ENCODE measurements around the gene FOXN4.

The FOXN4 gene

GRCh38 chr12:109346920-109347319, 37.8 kb upstream of the FOXN4 start:
- no peak overlapping the region for H3K4me3 ChIP-seq (ENCODE audit: low read length)

GRCh38 chr12:109345428-109345827, 36.3 kb upstream of the FOXN4 start:
- TF ChIP-seq CTCF (IDR thresholded peaks at IDR 0.05; ENCODE audit: insufficient read depth, low read depth, low read length, missing control alignments): no peak
- no peak for DNase-seq (ENCODE audit: low read depth)
- H3K4me3 ChIP-seq (ENCODE audit: low read length): no peak overlapping the region

More at GRCh38 chr12:109346920-109347319, 37.8 kb upstream of the FOXN4 start:
- DNase-seq (ENCODE audit: low read depth): no peak
- TF ChIP-seq CTCF (IDR thresholded peaks at IDR 0.05; ENCODE audit: insufficient read depth, low read depth, low read length, missing control alignments): peak; percentile 5

- no peak for TF ChIP-seq CTCF (IDR thresholded peaks at IDR 0.05; ENCODE audit: insufficient read depth, low read depth, low read length, missing control alignments)
- no peak overlapping the region for H3K4me3 ChIP-seq (ENCODE audit: low read length)
- peak; percentile 36 for DNase-seq (ENCODE audit: low read depth)
Measured at GRCh38 chr12:109343677-109344076, 34.6 kb upstream of the FOXN4 start.

- DNase-seq (ENCODE audit: low read depth): no peak
- TF ChIP-seq CTCF (IDR thresholded peaks at IDR 0.05; ENCODE audit: insufficient read depth, low read depth, low read length, missing control alignments): no peak
- H3K4me3 ChIP-seq (ENCODE audit: low read length): no peak overlapping the region
Measured at GRCh38 chr12:109336593-109336992, 27.5 kb upstream of the FOXN4 start.

GRCh38 chr12:109334887-109335286, 25.8 kb upstream of the FOXN4 start:
- H3K4me3 ChIP-seq (ENCODE audit: low read length): no peak overlapping the region
- TF ChIP-seq CTCF (IDR thresholded peaks at IDR 0.05; ENCODE audit: insufficient read depth, low read depth, low read length, missing control alignments): no peak
- DNase-seq (ENCODE audit: low read depth): no peak

- H3K4me3 ChIP-seq (ENCODE audit: low read length): no peak overlapping the region
- no peak for TF ChIP-seq CTCF (IDR thresholded peaks at IDR 0.05; ENCODE audit: insufficient read depth, low read depth, low read length, missing control alignments)
- no peak for DNase-seq (ENCODE audit: low read depth)
Measured at GRCh38 chr12:109331301-109331952, 22.3 kb upstream of the FOXN4 start.

Measured in epithelial cell of esophagus (primary cell).